NCI-H146 (cell line): ENCODE results near the gene PNKD.
"Not testable (repeated sequence)": the region's sequence is repeated elsewhere in the genome, so short reads cannot be mapped to it uniquely, and the experiment has no call there.

Source experiments
- DNase-seq: peaks from one replicate; lab custom pipeline; 2025; lab: John Stamatoyannopoulos, UW

PNKD gene

GRCh38 chr2:218292048-218293014 lies 22.0 kb downstream of the PNKD start, which contains the start of gene TMBIM1:
Gene TMBIM1 (minus strand): TSS chr2:218292503. CDS start chr2:218282141, 10,362 bp downstream.
- DNase-seq: no peak

DNA sequence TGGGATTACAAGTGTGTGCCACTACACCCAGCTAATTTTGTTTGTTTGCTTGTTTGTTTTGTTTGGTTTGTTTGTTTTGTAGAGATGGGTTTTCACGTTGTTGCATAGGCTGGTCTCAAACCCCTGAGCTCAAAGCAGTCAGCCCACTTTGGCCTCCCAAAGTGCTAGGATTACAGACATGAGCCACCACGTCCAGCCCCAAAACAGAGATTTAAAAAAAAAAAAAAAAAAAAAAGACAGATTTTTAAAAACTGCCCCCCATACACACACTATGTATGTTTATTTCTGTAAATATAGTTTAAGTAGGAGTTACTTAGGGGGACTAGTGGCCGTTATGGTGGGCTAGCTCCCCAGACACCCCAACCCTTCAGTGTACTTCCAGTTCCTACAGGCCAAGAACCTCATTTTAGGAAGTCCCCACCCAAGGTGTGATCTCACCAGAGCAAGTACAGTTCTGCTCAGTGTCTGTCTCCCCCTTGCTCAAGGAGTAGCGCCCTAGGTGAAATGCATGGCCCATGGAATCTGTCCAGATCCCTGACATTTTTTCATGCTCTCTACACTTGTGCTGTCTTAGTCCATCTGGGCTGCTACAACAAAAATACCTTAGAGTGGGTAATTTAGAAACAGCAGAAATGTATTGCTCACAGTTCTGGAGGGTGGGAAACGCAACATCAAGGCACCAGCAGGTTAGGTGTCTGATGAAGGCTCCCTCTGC lies 23.6 kb downstream of the PNKD start:
- DNase-seq: no peak

- DNase-seq: no peak
These were observed 24.2 kb downstream of the PNKD start for GRCh38 chr2:218294430-218295022.

- DNase-seq: no peak
These were observed 24.7 kb downstream of the PNKD start for GRCh38 chr2:218295029-218295428.

- no peak for DNase-seq
These were observed 25.9 kb downstream of the PNKD start for GRCh38 chr2:218296200-218296599.

DNA sequence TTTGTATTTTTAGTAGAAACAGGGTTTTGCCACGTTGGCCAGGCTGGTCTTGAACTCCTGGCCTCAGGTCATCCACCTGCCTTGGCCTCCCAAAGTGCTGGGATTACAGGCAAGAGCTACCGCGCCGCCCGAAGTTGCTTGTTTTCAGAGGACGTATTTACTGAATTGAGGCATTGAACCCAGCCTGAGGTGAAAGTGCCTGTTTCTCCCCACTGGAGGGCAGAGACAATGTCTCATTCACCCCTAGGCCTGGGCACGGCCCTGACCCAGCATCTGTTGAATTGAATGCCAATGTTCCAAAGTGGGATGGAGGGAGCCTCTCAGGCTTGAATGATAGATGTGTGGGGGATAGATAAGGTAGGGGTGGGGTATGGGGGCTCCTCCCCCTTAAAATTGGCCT lies 26.5 kb downstream of the PNKD start:
- DNase-seq: no peak

DNA sequence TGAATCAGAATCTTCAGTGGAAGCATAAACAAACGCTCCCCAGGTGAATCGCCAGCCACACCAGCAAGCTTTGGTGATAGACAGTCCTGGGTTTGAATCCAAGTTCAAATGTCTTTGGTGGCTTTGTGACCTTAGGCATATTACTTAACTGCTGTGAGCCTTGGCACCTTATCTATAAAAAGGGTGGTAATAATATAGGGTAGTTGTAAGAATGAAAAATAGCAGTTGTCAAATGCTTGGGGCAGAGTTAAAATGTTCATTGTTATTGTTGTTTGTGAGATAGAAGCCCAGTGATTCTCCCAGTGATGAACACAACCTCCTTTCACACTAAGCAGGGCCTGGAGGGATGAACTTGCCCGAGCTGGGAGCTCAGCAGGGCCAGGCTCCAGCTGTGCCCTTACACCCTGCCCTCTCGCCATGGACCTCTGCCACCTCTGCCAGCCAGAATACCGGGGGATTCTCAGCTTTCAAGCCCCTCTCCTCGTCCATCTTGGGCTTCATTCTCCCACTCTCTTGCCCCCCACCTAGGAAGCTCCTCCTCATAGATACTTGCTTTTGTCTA lies 28.1 kb downstream of the PNKD start:
- DNase-seq: no peak

GRCh38 chr2:218300141-218300540 lies 29.8 kb downstream of the PNKD start:
- DNase-seq: no peak

DNA sequence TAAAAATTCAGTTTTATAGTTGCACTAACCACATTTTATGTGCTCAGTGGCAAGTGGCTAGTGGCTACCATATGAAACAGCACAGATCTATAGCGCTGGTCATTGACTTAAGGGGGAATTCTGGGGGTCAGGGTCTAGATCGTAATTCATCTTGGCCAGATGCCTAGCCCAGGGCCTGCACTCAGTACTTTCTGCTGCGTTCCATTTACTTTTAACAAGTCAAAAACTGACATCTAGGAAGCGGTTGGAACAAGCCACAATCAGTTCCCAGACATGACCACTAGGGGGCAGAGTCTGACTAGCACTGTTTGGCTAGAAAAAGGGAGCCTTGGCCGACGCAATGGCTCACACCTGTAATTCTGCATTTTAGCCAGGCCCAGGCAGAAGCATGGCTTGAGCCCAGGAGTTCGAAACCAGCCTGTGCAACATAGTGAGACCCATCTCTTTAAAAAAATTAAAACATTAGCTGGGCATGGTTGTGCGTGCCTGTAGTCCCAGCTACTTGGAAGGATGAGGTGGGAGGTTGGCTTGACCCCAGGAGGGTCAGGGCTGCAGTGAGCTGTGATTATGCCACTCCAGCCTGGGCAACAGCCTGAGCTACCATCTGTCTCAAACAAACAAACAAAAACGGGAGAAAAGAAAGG lies 31.0 kb downstream of the PNKD start:
- DNase-seq: peak; percentile 64

GRCh38 chr2:218305383-218305782 lies 35.1 kb downstream of the PNKD start:
- no peak for DNase-seq

GRCh38 chr2:218306184-218306920 lies 36.0 kb downstream of the PNKD start:
- DNase-seq: no peak

DNA sequence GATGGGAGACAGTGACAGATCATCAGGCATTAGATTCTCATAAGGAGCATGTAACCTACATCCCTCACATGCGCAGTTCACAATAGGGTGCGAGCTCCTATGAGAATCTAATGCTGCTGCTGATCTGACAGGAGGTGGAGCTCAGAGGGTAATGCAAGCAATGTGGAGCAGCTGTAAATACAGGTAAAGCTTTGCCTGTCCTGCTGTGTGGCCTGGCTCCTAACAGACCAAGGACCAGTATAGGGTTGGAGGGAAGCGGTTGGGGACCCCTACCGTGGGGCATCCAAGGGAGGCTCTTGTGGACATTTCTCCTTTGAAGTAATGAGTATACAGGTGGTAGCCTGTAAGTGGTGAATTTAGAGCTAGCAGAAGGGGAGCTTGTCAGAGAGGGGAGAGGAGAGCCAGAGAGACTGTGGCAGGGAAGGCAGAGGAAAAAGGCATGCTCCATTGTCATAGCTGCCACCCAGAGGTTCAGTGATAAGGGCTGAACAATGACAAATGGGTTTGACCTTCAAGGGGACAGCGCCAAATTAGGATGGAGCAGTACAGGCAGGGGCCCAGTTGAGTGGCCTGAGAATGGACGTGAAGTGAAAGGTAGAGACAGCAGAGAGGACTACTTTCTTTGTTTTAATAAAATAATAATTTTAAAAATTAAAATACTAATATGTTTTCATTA lies 37.2 kb downstream of the PNKD start:
- DNase-seq: no peak

GRCh38 chr2:218310853-218311540 lies 40.7 kb downstream of the PNKD start:
- DNase-seq: no peak

- not testable (repeated sequence) for DNase-seq
These were observed 41.4 kb downstream of the PNKD start for GRCh38 chr2:218311541-218312266.

DNA sequence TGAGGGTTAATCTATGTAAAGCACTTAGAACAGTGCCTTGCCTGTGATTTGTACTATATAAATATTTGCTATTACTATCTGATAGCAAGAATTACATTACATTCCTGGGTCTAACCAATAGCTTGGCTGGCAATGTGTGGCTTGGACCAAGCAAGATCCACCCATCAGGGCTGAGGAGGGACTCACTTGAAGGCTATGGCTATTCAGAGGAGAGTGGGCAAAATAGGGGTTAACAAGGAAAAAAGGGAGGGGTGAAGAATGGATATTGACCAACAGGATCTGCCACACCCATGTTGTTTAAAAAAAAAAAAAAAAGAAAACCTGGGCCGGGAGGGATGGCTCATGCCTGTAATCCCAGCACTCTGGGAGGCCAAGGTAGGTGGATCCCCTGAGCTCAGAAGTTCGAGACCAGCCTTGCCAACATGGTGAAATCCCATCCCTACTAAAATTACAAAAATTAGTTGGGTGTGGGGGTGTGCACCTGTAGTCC lies 42.0 kb downstream of the PNKD start:
- no peak for DNase-seq

- no peak for DNase-seq
These were observed 43.0 kb downstream of the PNKD start for GRCh38 chr2:218313356-218313755.

DNA sequence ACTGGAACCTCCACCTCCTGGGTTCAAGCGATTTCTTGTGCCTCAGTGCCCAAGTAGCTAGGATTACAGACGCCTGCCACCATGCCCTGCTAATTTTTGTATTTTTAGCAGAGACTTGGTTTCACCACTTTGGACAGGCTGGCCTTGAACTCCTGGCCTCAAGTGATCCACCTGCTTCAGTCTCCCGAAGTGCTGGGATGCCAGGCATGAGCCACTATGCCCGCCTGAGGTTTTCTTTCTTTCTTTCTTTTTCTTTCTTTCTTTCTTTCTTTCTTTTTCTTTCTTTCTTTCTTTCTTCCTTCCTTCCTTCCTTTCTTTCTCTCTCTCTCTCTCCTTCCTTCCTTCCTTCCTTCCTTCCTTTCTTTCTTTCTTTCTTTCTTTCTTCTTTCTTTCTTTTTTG lies 44.4 kb downstream of the PNKD start:
- not testable (repeated sequence) for DNase-seq

DNA sequence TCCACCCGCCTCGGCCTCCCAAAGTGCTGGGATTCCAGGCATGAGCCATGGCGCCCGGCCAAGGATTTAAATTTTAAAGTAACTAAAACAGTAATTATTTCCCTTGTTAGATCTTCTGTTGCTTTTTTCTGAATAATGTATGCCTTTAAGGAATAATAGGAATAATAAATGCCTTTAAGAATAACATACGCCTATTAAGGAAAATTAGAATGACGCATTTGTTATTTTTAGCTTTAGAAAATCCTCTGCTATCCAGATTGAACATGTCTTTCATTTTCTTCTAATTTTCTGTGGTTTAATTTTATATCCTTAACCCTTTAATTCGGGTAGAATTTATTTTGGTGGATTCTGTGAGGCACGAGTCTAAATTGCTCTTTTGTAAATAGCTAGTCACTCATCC lies 45.1 kb downstream of the PNKD start:
- no peak for DNase-seq

DNA sequence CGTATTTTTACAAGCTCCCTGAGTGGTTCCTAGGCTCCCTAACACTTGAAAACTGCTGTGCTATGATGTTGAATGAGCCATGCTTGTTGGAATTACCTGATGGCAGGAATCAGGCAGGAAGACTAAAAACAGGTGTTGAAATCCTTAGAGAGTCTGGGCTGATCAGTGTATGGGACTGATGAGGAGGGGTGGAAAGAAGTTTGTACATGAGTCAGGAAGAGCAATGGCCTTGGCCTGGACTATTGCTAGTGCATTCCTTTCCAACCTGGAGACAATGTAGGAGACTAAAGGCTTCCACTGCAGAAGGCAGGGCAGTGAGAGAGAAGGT lies 46.9 kb downstream of the PNKD start:
- DNase-seq: no peak
